HG02840 (cell line): ENCODE data around the gene TGM1.
"Not testable (repeated sequence)": the region's sequence is repeated elsewhere in the genome, so short reads cannot be mapped to it uniquely, and the experiment has no call there.

Experiments used
- ATAC-seq: cut with Tn5 transposase; IDR thresholded peaks from one replicate; pipeline ENCODE4 v1.9.1; 2021; ENCODE audit warnings: mild to moderate bottlenecking, moderate library complexity, moderate number of reproducible peaks; ENCODE audit not compliant: unreplicated experiment, low FRiP score

Gene TGM1

GRCh38 chr14:24235804-24236688, 26.9 kb downstream of the TGM1 start:
- ATAC-seq: no peak

DNA sequence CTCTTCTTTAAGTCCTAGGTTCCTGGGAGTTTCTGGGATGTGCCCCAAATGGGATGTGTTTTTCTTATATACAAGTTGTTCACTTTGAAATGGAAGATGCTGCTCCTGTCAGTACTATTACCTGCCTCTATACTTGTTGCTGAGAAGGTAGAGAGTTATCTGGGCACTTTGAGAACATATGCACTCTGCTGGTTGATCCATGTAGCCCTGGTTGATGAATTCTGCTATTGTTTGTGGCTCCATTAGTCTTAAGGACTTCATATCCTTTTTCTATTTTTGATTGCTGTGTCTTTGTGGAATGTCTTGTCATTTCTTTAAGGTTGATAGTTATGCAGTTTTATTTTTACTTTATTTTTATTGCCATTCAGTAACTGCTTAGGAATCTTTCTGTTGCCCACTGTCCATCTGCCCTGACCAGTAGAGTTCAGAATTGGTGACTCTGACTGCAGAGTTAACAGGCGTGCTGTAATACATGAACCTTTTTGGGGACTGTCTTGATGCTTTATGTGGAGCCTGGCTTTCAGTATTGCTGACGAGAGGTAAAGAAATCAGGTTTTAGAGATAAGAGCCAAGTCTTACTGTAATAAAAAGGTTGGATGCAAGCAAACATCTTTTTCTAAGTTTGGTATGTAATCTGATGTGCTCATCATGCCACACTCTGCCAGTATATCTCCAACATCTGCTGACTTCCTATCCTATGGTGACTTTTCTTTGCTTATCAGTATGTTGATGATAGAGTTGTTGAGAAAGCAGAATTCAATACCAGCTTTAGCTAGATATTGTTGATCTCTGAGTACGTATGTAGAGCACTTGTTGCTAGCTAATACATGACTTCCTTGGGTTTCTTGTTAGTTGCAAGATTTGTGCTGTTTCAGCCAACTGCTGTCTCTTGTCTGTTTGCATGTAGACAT, 28.6 kb downstream of the TGM1 start:
- no peak for ATAC-seq

DNA sequence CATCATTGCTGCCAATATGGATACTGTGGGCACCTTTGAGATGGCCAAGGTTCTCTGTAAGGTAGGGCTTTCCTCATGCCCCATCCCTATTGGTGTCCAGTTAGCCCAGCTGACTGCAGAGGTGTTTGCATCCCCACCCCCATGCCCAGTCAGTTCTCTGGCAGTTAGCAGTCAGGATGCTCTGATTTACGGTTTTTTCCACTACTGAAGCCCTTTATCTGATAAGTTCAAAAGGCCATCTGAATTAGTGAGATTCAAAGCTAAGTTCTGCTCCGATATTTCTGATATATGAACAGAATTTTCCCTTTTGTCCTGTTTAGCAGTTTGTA, 29.5 kb downstream of the TGM1 start:
- ATAC-seq: no peak

DNA sequence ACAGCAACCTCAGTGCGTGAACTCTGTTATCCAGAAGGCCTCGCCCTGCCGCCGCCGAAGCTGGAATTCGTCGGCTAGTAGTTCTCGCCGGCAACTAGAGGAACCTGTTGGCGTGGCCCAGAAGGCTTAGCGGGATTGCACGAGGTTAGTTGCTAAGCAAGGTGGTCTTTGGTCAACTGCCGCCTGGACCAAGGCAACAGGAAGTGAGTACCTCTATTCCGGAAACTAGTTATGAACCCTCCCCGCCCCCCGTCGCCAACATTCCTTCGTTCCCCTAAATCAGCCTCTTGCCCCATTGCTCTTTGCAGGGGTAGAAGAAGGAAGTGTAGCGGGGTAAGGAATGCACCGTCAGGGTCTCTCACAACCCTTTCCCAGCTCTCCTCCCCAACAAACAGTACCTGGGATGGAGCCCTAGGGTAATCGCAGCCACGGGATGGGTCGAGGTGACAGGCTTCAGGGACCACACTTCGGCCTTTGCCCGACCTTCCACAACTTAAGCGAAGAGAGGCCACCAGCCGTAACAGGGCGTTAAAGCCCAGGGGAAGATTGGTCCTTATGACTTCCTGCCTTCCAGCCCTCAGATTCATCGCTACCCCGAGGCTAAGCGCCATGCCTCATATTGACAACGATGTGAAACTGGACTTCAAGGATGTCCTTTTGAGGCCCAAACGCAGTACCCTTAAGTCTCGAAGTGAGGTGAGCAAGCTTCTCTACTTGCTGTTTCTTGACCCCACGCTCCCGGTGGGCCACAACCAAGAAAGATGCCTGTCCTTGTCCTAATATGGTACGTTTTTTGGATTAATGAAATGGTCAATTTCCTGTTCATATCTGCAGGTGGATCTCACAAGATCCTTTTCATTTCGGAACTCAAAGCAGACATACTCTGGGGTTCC, 30.1 kb downstream of the TGM1 start, which contains the start of gene GMPR2:
TSS of gene GMPR2 (plus strand) at position 285 of the 893 bp plus-strand sequence. CDS start at position 610, 325 bp downstream.
- ATAC-seq: peak; percentile 61

- ATAC-seq: peak; percentile 79
These were observed 30.8 kb downstream of the TGM1 start, which contains the start of gene NEDD8 for GRCh38 chr14:24232121-24232644. Gene NEDD8, minus strand, starts transcription at chr14:24232367. Its CDS starts 100 bp downstream, at chr14:24232267.

- ATAC-seq: no peak
These were observed 31.5 kb downstream of the TGM1 start for GRCh38 chr14:24231263-24232120.

GRCh38 chr14:24228902-24229301, 34.1 kb downstream of the TGM1 start:
- no peak for ATAC-seq

- ATAC-seq: no peak
These were observed 36.5 kb downstream of the TGM1 start for GRCh38 chr14:24226473-24226872.

DNA sequence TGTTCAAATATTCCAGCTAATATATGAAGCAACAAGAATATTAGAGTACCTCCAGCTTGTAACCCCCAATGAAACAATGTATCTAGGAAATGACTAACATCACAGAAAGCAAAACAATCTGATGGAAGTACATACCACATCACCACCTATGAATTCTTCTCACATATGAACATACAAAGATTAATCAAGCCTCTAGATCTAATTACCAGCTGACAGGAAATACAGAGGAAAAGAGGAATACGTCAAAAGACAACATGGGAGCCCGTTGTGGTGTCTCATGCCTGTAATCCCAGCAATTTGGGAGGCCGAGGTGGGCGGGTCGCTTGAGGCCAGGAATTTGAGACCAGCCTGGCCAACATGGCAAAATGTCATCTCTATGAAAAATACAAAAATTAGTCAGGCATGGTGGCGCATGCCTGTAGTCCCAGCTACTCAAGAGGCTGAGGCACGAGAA, 38.3 kb downstream of the TGM1 start:
- no peak for ATAC-seq

- ATAC-seq: not testable (repeated sequence)
These were observed 40.0 kb downstream of the TGM1 start for GRCh38 chr14:24222987-24223386.

DNA sequence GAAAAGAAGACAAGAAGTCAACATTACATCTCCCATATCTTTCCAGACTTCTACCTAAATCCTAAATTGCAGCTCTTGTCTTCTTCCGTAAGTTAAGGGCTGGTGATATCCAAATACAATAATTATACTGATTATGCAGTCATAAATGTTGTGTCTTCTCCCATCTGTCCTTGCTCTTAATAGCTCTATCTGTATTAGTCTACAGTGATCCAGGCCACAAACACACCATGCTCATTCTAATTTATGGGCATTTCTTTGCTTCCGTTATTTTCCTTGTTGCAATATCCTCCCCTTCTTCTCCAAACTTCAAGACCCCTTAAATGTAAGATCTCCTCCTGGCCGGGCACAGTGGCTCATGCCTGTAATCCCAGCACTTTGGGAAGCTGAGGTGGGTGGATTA, 43.5 kb downstream of the TGM1 start:
- ATAC-seq: no peak

- no peak for ATAC-seq
These were observed 43.9 kb downstream of the TGM1 start for GRCh38 chr14:24219080-24219479.

DNA sequence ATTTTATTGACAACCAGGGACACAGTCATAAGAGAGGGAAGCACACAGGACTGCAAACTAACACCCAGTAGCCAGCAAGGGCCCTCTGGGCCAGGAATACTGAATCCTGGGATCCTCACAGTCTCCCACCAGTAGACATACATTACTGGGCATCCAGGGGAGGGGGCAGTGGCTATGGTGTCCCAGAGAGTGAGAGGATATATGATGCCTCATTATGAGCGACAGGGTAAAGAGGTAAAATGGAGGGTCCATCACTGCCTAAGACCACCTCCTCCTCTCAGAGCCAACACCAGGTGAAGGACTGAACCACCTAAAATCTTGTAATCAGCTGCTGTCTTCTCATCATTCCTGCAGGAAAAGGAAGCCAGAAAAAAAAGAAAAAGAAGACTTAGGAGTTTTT, 46.1 kb downstream of the TGM1 start:
- not testable (repeated sequence) for ATAC-seq

DNA sequence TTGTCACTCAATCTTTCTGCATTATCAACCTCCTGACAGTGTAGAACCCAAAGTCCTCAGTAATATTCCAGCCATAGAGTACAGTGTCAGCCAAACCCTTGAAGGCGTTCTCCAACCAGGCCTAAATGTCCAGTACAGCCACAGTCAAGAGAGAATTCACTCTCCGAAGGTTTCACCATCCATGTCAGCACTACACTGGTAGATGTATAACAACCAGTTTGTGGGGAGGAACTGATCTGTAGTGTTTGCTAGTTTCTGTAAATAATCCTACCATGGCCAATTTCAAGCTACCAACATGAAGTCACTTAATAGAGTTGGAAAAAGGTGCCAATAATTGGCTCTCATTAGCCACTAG, 46.7 kb downstream of the TGM1 start:
- ATAC-seq: no peak

DNA sequence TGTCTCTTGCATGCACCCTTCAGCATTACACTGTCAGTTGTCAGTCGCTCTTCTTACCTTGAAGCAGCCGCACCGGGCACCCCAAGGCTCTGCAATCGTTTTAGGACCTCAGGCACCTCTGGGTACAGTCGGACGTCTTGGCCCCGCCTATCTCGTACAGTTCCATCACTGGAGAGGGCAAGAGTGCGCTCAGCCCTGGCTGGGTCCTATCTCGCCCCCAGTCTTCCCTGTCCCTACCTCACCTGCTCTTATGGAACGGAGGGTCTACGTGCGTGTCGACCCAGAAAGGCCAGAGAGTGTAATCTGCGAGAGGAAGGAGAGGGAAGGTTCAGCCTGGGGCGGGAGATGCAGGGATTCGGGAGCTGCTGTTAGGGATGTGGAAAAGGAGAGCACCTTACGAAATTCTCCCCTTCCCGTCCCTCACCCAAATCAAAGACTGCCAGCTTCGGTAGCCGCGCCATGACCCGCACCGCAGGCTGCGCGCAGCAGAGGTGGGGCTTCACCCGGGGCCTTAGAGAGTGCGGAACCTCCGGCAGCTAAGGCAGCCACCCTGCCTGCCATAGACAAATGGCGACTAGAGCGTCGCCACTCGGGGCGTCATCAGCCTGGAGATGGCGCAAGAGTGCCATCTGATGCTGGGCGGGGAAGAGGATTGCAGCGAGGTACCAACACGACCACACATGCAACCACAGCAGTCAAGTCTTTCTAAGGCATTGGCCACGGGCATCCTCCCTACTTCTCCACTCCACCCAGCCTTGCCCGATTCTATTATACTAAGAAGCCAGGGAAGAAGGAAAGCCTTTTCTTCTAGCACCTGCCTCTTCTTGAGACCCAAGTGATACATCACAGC, 47.3 kb downstream of the TGM1 start, which contains the start of gene MDP1:
TSS of gene MDP1 (minus strand) at position 572 of the 850 bp plus-strand sequence. CDS start at position 461, 111 bp downstream.
- peak; percentile 49 for ATAC-seq

DNA sequence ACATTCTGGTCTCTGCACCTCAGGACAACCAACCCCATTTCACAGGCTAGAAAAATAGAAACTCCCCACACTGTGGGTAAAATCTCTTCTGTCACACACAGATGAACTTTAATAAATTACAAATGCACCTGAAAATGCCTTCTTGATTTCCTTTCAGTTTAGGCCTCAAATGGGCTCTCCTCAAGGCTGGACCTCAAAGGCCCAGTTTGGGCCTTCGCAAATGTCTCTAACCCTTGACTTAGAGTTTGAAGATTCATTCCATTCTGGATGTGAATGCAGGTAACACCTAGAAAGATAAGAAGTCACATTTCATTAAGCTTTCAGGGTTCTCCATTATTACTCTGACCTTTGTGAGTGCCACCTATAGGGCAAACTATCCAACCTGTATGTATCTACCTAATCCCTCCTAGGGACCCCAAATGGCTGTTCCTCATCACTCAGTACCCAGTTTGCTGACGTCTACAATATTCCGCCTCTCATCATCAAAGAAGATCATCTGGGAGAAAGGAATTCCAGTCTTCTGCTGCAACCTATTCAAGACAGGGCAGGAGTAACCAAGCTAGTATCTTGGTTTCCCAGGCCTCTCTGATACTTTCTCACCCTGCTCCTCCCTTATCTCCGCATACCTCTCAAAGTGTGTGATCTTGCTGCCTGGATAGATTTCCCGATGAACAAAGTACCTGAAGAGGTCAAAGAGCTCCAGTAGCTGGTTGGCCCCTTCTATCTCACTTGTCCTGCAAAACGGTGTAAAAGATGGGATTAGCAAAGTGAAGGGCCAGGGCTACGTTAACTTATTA, 48.9 kb downstream of the TGM1 start:
- no peak for ATAC-seq
